Astrocyte (in vitro differentiated cells and primary cell): Measurements from ENCODE around the gene GPR153.
"Not testable (repeated sequence)": the region's sequence is repeated elsewhere in the genome, so short reads cannot be mapped to it uniquely, and the experiment has no call there.

Experiments
- EZH2 ChIP-seq: IDR thresholded peaks from 2 replicates; pipeline ENCODE4 v1.6.1; 2012; ENCODE audit warnings: mild to moderate bottlenecking, low read length, inconsistent platforms; ENCODE audit not compliant: insufficient read depth
- TF ChIP-seq, protein P1 (sequence below): IDR thresholded peaks from 2 replicates; pipeline ENCODE4 v1.5.1; 2011; ENCODE audit warnings: low read depth, mild to moderate bottlenecking, inconsistent platforms, low read length, moderate library complexity; ENCODE audit not compliant: insufficient read depth

DNA sequence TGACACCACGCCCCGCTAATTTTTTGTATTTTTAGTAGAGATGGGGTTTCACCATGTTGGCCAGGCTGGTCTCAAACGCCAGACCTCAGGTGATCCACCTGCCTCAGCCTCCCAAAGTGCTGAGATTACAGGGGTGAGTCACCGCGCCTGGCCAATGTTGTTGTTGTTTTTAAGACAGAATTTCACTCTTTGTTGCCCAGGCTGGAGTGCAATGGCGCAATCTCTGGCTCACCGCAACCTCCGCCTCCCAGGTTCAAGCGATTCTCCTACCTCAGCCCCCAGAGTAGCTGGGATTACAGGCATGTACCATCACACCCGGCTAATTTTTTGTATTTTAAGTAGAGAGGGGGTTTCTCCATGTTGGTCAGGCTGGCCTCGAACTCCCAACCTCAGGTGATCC, 41.3 kb downstream of the GPR153 start:
- TF ChIP-seq, protein P1, sequence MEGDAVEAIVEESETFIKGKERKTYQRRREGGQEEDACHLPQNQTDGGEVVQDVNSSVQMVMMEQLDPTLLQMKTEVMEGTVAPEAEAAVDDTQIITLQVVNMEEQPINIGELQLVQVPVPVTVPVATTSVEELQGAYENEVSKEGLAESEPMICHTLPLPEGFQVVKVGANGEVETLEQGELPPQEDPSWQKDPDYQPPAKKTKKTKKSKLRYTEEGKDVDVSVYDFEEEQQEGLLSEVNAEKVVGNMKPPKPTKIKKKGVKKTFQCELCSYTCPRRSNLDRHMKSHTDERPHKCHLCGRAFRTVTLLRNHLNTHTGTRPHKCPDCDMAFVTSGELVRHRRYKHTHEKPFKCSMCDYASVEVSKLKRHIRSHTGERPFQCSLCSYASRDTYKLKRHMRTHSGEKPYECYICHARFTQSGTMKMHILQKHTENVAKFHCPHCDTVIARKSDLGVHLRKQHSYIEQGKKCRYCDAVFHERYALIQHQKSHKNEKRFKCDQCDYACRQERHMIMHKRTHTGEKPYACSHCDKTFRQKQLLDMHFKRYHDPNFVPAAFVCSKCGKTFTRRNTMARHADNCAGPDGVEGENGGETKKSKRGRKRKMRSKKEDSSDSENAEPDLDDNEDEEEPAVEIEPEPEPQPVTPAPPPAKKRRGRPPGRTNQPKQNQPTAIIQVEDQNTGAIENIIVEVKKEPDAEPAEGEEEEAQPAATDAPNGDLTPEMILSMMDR, result not testable (repeated sequence)
- not testable (repeated sequence) for TF ChIP-seq EZH2
